Panc1 (cell line): ENCODE results near the gene IFITM1. TPM values are rescaled to one million over a fixed set of nuclear protein-coding genes. Genes with fewer than 3 reads are reported as not detected.

ENCODE experiments used
- ATAC-seq: fragments of 200-7000 bp; cut with Tn5 transposase; 2 replicates; pipeline ENCODE4 v1.9.1; 2020; ENCODE audit warnings: mild to moderate bottlenecking, moderate library complexity
- BruUV-seq: library from RNA; stranded (reverse); fragments of 400-500 nt; replicated peaks from 2 replicates; lab custom pipeline; 2021; lab: Mats Ljungman, UMichigan
- CTCF ChIA-PET: fragments of 300-600 bp; sonication (Branson Sonifier 250); formaldehyde crosslinking; loops from one replicate; lab custom pipeline; 2022; ENCODE audit warnings: antibody characterized with exemption; lab: Charles Lee
- POLR2A ChIA-PET: fragments of 300-600 bp; sonication (Branson Sonifier 250); formaldehyde crosslinking; loops from one replicate; lab custom pipeline; 2022; ENCODE audit warnings: antibody characterized with exemption; lab: Charles Lee
- DNase-seq: peaks from one replicate; pipeline ENCODE4 v3.0.0-alpha.2; 2010; ENCODE audit warnings: low read depth, low spot score
- H3K27ac ChIP-seq: 2 replicates; pipeline ENCODE4 v1.5.1; 2011; ENCODE audit warnings: mild to moderate bottlenecking, low read length, inconsistent platforms
- H3K27me3 ChIP-seq: fragments of 200-500 bp; sonication (Bioruptor generic); 2 replicates; pipeline ENCODE4 v1.6.0; 2014; ENCODE audit warnings: low read length, inconsistent platforms; ENCODE audit not compliant: control insufficient read depth, insufficient read depth
- H3K36me3 ChIP-seq: fragments of 200-500 bp; sonication (Bioruptor generic); 2 replicates; pipeline ENCODE4 v1.5.1; 2014; ENCODE audit warnings: inconsistent platforms, mild to moderate bottlenecking, low read length, moderate library complexity; ENCODE audit not compliant: control insufficient read depth, insufficient read depth
- H3K4me1 ChIP-seq: 2 replicates; pipeline ENCODE4 v1.5.1; 2011; ENCODE audit warnings: inconsistent platforms, mild to moderate bottlenecking, low read length, moderate library complexity; ENCODE audit not compliant: control insufficient read depth, insufficient read depth
- H3K4me3 ChIP-seq, 2 experiments: 2 replicates each; pipeline ENCODE4 v1.5.1; 2011 to 2012; ENCODE audit warnings: low read depth in 2 of 2, low read length in 2 of 2, mild to moderate bottlenecking in 2 of 2, inconsistent platforms in 1 of 2, moderate library complexity in 1 of 2
- H3K9me3 ChIP-seq: fragments of 200-500 bp; sonication (Bioruptor generic); 2 replicates; pipeline ENCODE4 v1.5.1; 2014; ENCODE audit warnings: low read depth, mild to moderate bottlenecking, inconsistent platforms, low read length, moderate library complexity; ENCODE audit not compliant: control insufficient read depth, insufficient read depth
- POLR2AphosphoS5 ChIP-seq: IDR thresholded peaks from 2 replicates; pipeline ENCODE4 v1.6.1; 2012; ENCODE audit warnings: mild to moderate bottlenecking, low read depth, low read length, moderate library complexity
- SIN3A ChIP-seq: IDR thresholded peaks from 2 replicates; pipeline ENCODE4 v1.6.1; 2012; ENCODE audit warnings: low read depth, mild to moderate bottlenecking, low read length, moderate library complexity, borderline replicate concordance; ENCODE audit not compliant: insufficient read depth
- TCF7L2 ChIP-seq: IDR thresholded peaks from 2 replicates; pipeline ENCODE4 v1.6.1; 2011; ENCODE audit warnings: mild to moderate bottlenecking, low read depth, low read length, inconsistent platforms
- in situ Hi-C: cut with HindIII; loops from 2 replicates; pipeline ENCODE4 v1.10.0; 2016; ENCODE audit warnings: low sequenced_read_pairs, low pct_unique_long_range_greater_than_20kb
- intact Hi-C: fragments of 100-400 bp; cut with micrococcal nuclease; formaldehyde crosslinking; loops from one replicate; pipeline ENCODE4 v1.10.0; 2022; ENCODE audit not compliant: unreplicated experiment
- total RNA-seq: library from RNA; stranded (reverse); gene quantifications from one replicate; pipeline ENCODE4 v1.2.1, GENCODE V29; 2021; ENCODE audit not compliant: unreplicated experiment
- TF ChIP-seq, protein P1 (sequence below): fragments of 450-650 bp; IDR thresholded peaks from 2 replicates; pipeline ENCODE4 v1.5.1; 2017; ENCODE audit warnings: mild to moderate bottlenecking
- TF ChIP-seq, protein P2 (sequence below), 2 experiments: IDR thresholded peaks; 2 replicates each; pipeline ENCODE4 v1.6.1; 2011 to 2012; ENCODE audit warnings: low read depth in 2 of 2, control low read depth in 1 of 2, low read length in 1 of 2, mild to moderate bottlenecking in 1 of 2, moderate library complexity in 1 of 2; ENCODE audit not compliant: insufficient read depth in 1 of 2

Gene IFITM1
- total RNA-seq, 1 experiment from 2014 or later, result 66.3 TPM

DNA sequence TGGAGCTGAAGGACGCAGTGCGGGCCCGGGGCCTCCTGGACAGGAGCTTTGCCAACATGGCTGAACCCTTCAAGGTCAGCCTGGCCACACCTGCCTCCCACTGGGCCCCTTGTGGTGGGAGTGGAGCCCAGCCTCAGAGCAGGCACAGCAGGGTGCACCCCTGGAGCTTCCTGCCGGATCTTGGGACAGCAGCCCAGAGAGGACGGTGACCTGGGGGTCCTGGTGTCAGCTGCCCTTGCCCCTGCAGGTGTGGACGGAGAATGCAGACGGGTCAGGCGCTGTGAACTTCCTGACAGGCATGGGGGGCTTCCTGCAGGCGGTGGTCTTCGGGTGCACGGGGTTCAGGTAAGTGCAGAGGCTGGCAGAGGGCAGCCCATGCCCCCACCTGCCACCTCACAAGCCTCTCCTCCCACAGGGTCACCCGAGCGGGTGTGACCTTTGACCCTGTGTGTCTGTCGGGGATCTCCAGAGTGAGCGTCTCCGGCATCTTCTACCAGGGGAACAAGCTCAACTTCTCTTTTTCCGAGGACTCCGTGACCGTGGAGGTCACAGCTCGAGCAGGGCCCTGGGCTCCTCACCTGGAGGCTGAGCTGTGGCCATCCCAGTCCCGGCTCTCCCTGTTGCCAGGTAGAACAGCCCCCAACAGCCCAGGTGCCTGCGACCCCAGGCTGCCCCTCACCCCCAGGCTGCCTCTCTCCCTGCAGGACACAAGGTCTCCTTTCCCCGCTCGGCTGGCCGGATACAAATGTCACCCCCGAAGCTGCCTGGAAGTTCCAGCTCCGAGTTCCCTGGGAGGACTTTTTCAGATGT lies 19.8 kb upstream of the IFITM1 start:
- intact Hi-C loops (no loop called here), in situ Hi-C loops (no loop called here)
- ChIA-PET POLR2A (interaction anchor here (0.6 kb wide), 1 partner anchor 176 kb away, joined by 3 read pairs; no protein-coding TSS in a partner anchor), CTCF (no interaction called here)
- no TSS peak for BruUV-seq
- Histone ChIP-seq H3K9me3 (no peaks in the 10 kb centered on the region), H3K4me3 (no peak overlapping the region), H3K27ac (no peak overlapping the region), H3K36me3 (no peaks in the 10 kb centered on the region), H3K27me3 (no peaks in the 10 kb centered on the region), H3K4me1 (peaks cover 43% of the 10 kb centered on the region)
- DNase-seq (no peak), ATAC-seq (no peak)
- TF ChIP-seq POLR2AphosphoS5, result no peak
- no peak for TF ChIP-seq SIN3A
- TF ChIP-seq, protein P1, sequence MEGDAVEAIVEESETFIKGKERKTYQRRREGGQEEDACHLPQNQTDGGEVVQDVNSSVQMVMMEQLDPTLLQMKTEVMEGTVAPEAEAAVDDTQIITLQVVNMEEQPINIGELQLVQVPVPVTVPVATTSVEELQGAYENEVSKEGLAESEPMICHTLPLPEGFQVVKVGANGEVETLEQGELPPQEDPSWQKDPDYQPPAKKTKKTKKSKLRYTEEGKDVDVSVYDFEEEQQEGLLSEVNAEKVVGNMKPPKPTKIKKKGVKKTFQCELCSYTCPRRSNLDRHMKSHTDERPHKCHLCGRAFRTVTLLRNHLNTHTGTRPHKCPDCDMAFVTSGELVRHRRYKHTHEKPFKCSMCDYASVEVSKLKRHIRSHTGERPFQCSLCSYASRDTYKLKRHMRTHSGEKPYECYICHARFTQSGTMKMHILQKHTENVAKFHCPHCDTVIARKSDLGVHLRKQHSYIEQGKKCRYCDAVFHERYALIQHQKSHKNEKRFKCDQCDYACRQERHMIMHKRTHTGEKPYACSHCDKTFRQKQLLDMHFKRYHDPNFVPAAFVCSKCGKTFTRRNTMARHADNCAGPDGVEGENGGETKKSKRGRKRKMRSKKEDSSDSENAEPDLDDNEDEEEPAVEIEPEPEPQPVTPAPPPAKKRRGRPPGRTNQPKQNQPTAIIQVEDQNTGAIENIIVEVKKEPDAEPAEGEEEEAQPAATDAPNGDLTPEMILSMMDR, result no peak
- no peak for TF ChIP-seq TCF7L2
- TF ChIP-seq, protein P2, sequence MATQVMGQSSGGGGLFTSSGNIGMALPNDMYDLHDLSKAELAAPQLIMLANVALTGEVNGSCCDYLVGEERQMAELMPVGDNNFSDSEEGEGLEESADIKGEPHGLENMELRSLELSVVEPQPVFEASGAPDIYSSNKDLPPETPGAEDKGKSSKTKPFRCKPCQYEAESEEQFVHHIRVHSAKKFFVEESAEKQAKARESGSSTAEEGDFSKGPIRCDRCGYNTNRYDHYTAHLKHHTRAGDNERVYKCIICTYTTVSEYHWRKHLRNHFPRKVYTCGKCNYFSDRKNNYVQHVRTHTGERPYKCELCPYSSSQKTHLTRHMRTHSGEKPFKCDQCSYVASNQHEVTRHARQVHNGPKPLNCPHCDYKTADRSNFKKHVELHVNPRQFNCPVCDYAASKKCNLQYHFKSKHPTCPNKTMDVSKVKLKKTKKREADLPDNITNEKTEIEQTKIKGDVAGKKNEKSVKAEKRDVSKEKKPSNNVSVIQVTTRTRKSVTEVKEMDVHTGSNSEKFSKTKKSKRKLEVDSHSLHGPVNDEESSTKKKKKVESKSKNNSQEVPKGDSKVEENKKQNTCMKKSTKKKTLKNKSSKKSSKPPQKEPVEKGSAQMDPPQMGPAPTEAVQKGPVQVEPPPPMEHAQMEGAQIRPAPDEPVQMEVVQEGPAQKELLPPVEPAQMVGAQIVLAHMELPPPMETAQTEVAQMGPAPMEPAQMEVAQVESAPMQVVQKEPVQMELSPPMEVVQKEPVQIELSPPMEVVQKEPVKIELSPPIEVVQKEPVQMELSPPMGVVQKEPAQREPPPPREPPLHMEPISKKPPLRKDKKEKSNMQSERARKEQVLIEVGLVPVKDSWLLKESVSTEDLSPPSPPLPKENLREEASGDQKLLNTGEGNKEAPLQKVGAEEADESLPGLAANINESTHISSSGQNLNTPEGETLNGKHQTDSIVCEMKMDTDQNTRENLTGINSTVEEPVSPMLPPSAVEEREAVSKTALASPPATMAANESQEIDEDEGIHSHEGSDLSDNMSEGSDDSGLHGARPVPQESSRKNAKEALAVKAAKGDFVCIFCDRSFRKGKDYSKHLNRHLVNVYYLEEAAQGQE (IDR thresholded peaks at IDR 0.05; ENCODE audit: insufficient read depth in 1 of 2, low read depth in 2 of 2, low read length in 1 of 2), result no peak

DNA sequence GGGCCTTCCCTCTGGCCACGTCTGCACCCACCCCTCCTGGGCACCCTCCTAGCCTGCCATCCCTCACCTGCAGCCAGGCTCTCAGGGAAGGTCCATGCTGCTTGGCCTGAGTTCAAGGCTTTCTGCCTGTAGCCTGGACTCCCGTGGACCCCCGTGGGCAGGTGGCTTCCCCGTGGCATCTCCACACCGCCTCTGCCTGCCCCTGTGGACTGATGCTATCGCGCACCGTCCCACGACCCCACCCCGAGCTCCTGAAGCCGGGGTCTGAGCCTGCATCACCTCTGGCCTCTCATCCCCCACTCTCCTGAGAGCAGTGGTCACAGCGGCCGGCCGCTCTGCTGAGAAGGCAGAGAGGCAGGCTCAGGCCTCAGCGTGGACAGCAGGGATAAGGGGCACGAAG lies 19.1 kb upstream of the IFITM1 start:
- Histone ChIP-seq H3K4me3 (no peak overlapping the region), H3K4me1 (peaks cover 40% of the 10 kb centered on the region), H3K9me3 (no peaks in the 10 kb centered on the region), H3K27me3 (no peaks in the 10 kb centered on the region), H3K36me3 (no peaks in the 10 kb centered on the region), H3K27ac (no peak overlapping the region)
- ChIA-PET POLR2A (interaction anchor here (0.6 kb wide), 1 partner anchor 175 kb away, joined by 3 read pairs; no protein-coding TSS in a partner anchor), CTCF (no interaction called here)
- intact Hi-C loops, result no loop called here
- ATAC-seq, result no peak
- DNase-seq, result no peak
- in situ Hi-C loops, result no loop called here
- BruUV-seq, result no TSS peak
- TF ChIP-seq POLR2AphosphoS5 (no peak), SIN3A (no peak), TCF7L2 (no peak)
- TF ChIP-seq, protein P1, result no peak
- TF ChIP-seq, protein P2 (IDR thresholded peaks at IDR 0.05; ENCODE audit: insufficient read depth in 1 of 2, low read depth in 2 of 2, low read length in 1 of 2), result no peak
